ENCODE measurements around the gene CCDC187. TPM values are rescaled to one million over a fixed set of nuclear protein-coding genes. Genes with fewer than 3 reads are reported as not detected.

CCDC187 gene
- total RNA-seq, 4 donors from 2014 or later: 0.27 to 5.1 (median 2.2) TPM

DNA sequence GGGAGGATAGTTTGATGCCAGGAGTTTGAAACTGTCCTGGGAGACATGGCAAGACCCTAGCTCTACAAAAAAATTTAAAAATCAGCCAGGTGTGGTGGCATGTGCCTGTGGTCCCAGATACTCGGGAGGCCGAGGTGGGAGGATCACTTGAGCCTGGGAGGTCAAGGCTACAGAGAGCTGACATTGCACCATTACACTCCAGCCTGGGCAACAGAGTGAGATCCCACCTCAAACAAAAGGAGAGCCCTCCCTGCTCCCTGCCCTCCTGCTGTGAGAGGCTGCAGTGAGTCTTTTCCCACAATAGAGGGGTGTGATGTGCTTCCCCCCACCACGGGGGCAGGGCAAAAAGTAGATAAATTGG is 10.1 kb upstream of the CCDC187 start:
- no peaks in the 10 kb centered on the region for H3K9me3 ChIP-seq
- intact Hi-C loops (cut with DNase I; ENCODE audit: low total_unique reads): no loop called here

DNA sequence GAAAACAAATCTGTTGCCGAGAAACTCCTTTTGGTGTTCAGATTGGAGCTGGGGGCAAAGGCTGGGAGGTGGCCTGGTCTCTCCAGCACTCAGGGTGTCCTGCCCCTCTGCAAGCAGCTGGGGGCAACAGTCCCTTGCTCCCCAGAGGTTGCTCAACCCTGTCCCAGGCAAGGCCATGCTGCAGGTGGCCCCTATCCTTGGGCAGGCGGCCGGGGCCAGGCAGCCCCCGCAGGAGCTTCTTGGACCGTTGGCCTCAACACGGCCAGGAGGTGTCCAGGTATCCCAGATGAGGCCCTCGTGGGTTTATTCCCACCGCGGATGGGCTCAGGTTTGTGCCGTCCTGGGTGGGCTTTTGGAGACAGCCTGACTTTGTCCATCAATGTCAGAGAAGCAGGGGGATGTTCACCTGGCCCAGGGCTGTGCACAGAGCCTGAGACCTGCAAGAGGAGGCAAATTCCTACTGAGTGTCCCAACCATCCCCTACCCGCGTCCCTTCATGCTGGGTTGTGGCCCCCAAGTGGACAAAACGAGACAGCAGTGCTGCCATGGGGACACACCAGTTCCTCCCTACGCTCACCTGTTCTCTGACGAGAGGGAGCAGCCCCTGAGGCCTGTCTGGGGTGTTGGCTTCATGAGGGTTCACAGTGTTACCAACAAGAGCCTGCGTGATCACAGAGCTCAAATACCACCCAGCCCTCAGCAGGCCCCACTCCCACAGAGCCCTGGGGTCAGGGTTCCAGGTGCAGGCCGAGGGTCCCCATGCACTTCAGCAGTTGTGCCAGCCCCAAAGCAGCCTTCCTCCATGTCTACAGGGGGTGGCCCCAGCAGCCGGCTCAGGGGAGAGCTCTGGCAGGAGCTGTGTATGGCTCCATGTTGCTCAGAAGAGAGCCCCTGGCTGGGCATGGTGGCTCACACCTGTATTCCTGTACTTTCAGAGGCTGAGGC is 9.5 kb upstream of the CCDC187 start:
- no peak for TF ChIP-seq POLR2A (IDR thresholded peaks at IDR 0.05)
- TF ChIP-seq, protein P1, sequence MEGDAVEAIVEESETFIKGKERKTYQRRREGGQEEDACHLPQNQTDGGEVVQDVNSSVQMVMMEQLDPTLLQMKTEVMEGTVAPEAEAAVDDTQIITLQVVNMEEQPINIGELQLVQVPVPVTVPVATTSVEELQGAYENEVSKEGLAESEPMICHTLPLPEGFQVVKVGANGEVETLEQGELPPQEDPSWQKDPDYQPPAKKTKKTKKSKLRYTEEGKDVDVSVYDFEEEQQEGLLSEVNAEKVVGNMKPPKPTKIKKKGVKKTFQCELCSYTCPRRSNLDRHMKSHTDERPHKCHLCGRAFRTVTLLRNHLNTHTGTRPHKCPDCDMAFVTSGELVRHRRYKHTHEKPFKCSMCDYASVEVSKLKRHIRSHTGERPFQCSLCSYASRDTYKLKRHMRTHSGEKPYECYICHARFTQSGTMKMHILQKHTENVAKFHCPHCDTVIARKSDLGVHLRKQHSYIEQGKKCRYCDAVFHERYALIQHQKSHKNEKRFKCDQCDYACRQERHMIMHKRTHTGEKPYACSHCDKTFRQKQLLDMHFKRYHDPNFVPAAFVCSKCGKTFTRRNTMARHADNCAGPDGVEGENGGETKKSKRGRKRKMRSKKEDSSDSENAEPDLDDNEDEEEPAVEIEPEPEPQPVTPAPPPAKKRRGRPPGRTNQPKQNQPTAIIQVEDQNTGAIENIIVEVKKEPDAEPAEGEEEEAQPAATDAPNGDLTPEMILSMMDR (IDR thresholded peaks at IDR 0.05): no peak
- no peak overlapping the region for H3K27ac ChIP-seq
- no peaks in the 10 kb centered on the region for H3K27me3 ChIP-seq
- DNase-seq: no peak
- H3K4me1 ChIP-seq: no peaks in the 10 kb centered on the region
- H3K9me3 ChIP-seq: no peaks in the 10 kb centered on the region
- H3K36me3 ChIP-seq: no peaks in the 10 kb centered on the region
- intact Hi-C loops (cut with DNase I; ENCODE audit: low total_unique reads): no loop called here
- H3K4me3 ChIP-seq: no peak overlapping the region

More for the DNA sequence above, 10.1 kb upstream of the CCDC187 start:
- H3K27me3 ChIP-seq: no peaks in the 10 kb centered on the region
- H3K36me3 ChIP-seq: no peaks in the 10 kb centered on the region
- H3K4me3 ChIP-seq: no peak overlapping the region
- no peak for DNase-seq
- H3K4me1 ChIP-seq: no peaks in the 10 kb centered on the region
- TF ChIP-seq, protein P1 (IDR thresholded peaks at IDR 0.05): no peak
- TF ChIP-seq POLR2A (IDR thresholded peaks at IDR 0.05): no peak
- no peak overlapping the region for H3K27ac ChIP-seq

DNA sequence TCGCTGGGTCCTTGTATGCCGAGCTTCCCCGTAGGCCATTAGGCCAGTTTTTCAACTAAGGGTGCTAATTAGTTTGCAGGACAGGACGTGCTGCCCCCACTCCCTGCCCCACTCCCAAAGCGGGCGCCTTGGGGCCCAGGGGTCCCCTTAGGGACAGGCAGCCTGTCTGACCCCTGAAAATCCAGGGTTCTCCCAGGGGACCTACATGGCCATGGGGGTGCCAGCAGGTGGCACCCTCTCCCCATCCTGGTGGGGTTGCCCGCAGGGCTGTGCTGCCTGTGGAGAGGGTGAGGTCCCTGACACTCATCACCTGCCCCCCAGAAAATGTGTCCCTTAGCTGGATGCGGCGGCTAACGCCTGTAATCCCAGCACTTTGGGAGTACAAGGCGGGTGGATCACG is 8.5 kb upstream of the CCDC187 start:
- TF ChIP-seq, protein P1 (IDR thresholded peaks at IDR 0.05): peak; percentile 23 to 78 (median 59)
- no peak for TF ChIP-seq POLR2A (IDR thresholded peaks at IDR 0.05)
- Histone ChIP-seq H3K4me1 (no peaks in the 10 kb centered on the region), H3K36me3 (no peaks in the 10 kb centered on the region), H3K27me3 (no peaks in the 10 kb centered on the region), H3K4me3 (no peak overlapping the region), H3K27ac (no peak overlapping the region), H3K9me3 (no peaks in the 10 kb centered on the region)
- DNase-seq: peak in 1 of 2 donors; percentile 46
- intact Hi-C loops (cut with DNase I; ENCODE audit: low total_unique reads): no loop called here

DNA sequence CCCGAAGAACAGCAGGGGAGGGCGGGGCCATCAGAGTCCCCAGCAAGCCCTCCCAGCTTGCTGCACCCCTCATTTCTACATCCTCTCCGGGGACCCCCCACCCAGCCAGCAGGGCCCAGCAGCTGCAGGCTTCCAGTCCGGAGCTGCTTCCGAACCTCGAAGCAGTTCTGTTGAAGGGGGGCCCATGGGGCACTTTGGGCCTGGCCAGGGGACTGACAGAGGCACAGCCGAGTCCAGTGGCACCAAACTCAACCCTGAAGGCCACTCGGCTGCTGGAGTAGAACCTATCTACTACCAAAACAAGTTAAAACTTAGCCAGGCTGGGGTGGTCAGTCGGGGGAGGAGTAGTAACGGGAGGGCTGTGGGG is 8.1 kb upstream of the CCDC187 start:
- no peak for TF ChIP-seq POLR2A (IDR thresholded peaks at IDR 0.05)
- TF ChIP-seq, protein P1 (IDR thresholded peaks at IDR 0.05): no peak
- Histone ChIP-seq H3K4me3 (no peak overlapping the region), H3K27me3 (no peaks in the 10 kb centered on the region), H3K9me3 (no peaks in the 10 kb centered on the region), H3K36me3 (no peaks in the 10 kb centered on the region), H3K4me1 (no peaks in the 10 kb centered on the region), H3K27ac (no peak overlapping the region)
- intact Hi-C loops (cut with DNase I; ENCODE audit: low total_unique reads): no loop called here
- no peak for DNase-seq

All from uterus (tissue), 4 donors.